ENCODE measurements around the gene EIF4G3. TPM values are rescaled to one million over a fixed set of nuclear protein-coding genes. Genes with fewer than 3 reads are reported as not detected.
A peak's percentile ranks its signal among the peaks of the same experiment; 100 is the strongest.

EIF4G3 gene
- total and polyA plus RNA-seq, 9 of the 15 experiments (the other 6 are each of a cell fraction or from before 2014, with no cell fraction given): 6.7 to 40.5 (median 32.1) TPM

DNA sequence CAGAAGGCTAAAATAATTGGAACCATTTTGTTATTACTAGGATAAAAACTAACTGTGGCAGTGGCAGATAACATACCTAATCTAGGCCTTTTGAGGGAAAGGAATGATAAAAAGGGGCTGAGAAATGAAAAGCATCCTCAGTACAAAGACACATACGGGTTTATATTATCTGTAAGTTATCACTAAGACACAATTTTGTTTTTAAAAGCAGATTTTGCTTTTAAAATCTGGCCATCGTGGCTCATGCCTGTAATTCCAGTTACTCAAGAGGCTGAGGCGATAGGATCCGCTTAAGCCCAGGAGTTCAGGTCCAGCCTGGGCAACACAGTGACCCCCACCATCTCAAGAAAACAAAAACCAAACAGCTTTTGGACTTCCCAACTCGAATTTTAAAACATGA lies 364.8 kb downstream of the EIF4G3 start:
- no peak overlapping the region for H3K4me2 ChIP-seq (ENCODE audit: insufficient read depth, low read length)
- no peak for TF ChIP-seq ETV5 (CRISPR knock-in tag; IDR thresholded peaks at IDR 0.05; ENCODE audit: low read depth)
- TF ChIP-seq SP1 (CRISPR knock-in tag; IDR thresholded peaks at IDR 0.05): no peak
- TF ChIP-seq TCF7L2 (IDR thresholded peaks at IDR 0.05; ENCODE audit: low read depth, low read length): no peak
- no peak for TF ChIP-seq FIP1L1 (IDR thresholded peaks at IDR 0.05; ENCODE audit: low read depth, low read length, poor library complexity, severe bottlenecking)
- TF ChIP-seq RBFOX2 (IDR thresholded peaks at IDR 0.05; ENCODE audit: low read depth, low read length): no peak
- no peak for TF ChIP-seq PML (IDR thresholded peaks at IDR 0.05; ENCODE audit: low read length)
- TF ChIP-seq THRA (IDR thresholded peaks at IDR 0.05): no peak
- TF ChIP-seq RHOXF2B (CRISPR knock-in tag; conservative IDR thresholded peaks at IDR 0.05): no peak
- TF ChIP-seq MEF2D (tag; conservative IDR thresholded peaks at IDR 0.05; ENCODE audit: low read depth): no peak
- TF ChIP-seq CREM (IDR thresholded peaks at IDR 0.05; ENCODE audit: low read depth): no peak
- TF ChIP-seq RAD51 (IDR thresholded peaks at IDR 0.05; ENCODE audit: borderline replicate concordance, low read depth): no peak
- no peak for TF ChIP-seq SNIP1 (IDR thresholded peaks at IDR 0.05; ENCODE audit: low read depth)
- TF ChIP-seq, protein P1, sequence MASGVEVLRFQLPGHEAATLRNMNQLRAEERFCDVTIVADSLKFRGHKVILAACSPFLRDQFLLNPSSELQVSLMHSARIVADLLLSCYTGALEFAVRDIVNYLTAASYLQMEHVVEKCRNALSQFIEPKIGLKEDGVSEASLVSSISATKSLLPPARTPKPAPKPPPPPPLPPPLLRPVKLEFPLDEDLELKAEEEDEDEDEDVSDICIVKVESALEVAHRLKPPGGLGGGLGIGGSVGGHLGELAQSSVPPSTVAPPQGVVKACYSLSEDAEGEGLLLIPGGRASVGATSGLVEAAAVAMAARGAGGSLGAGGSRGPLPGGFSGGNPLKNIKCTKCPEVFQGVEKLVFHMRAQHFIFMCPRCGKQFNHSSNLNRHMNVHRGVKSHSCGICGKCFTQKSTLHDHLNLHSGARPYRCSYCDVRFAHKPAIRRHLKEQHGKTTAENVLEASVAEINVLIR (CRISPR knock-in tag; IDR thresholded peaks at IDR 0.05): no peak
- no peak for TF ChIP-seq EGR1 (conservative IDR thresholded peaks at IDR 0.05)
- TF ChIP-seq RFX1 (IDR thresholded peaks at IDR 0.05): no peak
- TF ChIP-seq NR3C1 (CRISPR knock-in tag; IDR thresholded peaks at IDR 0.05): no peak
- TF ChIP-seq PHTF2 (CRISPR knock-in tag; IDR thresholded peaks at IDR 0.05): no peak
- DNase-seq (ENCODE audit: extremely low read depth in 1 of 4, low spot score in 3 of 4) (no peak), FAIRE-seq (peak; percentile 54), ATAC-seq (no peak)
- no peaks in the 10 kb centered on the region for H3K9me1 ChIP-seq (ENCODE audit: control insufficient read depth, insufficient read depth, low read length)
- ChIA-PET CTCF (ENCODE audit: low intra/inter-chr PET ratio) (no interaction called here), POLR2A (interaction anchor here (0.8 to 2.6 kb wide), 5 partner anchors 8 to 25 kb away, joined by 3 to 10 read pairs (median 4); partner anchors contain the start of gene HP1BP3)
- H3K4me1 ChIP-seq (replicated peaks in 1 of 2; ENCODE audit: control insufficient read depth in 2 of 2, insufficient read depth in 2 of 2, low read length in 2 of 2): no peaks in the 10 kb centered on the region; a peak in 3 of 5 replicates
- no peak overlapping the region for H3K4me3 ChIP-seq
- 53% methylated on average over 5 of the region's 5 CpGs for WGBS (ENCODE audit: insufficient coverage, low coverage, missing lambda C conversion rate)
- no peak overlapping the region for H2AFZ ChIP-seq (ENCODE audit: low read depth, low read length)
- no peaks in the 10 kb centered on the region for H4K20me1 ChIP-seq (replicated peaks; ENCODE audit: control insufficient read depth, insufficient read depth, low read length)
- H3K36me3 ChIP-seq (ENCODE audit: control insufficient read depth, insufficient read depth, low read length): peaks cover 8% of the 10 kb centered on the region; the same call in 2 of the 3 replicates
- no peaks in the 10 kb centered on the region for H3K9me3 ChIP-seq (replicated peaks; ENCODE audit: control insufficient read depth, insufficient read depth, low read depth, low read length)
- in situ Hi-C loops (cut with MboI): no loop called here
- no peak overlapping the region for H3K27ac ChIP-seq (ENCODE audit: extremely low read depth, low read depth, low read length)
- intact Hi-C loops (cut with micrococcal nuclease): no loop called here
- no TSS peak for BruUV-seq (replicated peaks)
- no peak overlapping the region for H3K9ac ChIP-seq (ENCODE audit: insufficient read depth in 1 of 2, low read depth in 2 of 2, low read length in 2 of 2)
- H3K79me2 ChIP-seq (ENCODE audit: control insufficient read depth, insufficient read depth, low read length): no peaks in the 10 kb centered on the region
- H3K27me3 ChIP-seq (ENCODE audit: control insufficient read depth in 2 of 2, insufficient read depth in 2 of 2, low read length in 2 of 2): no peaks in the 10 kb centered on the region

Data from K562 (cell line).